ENCODE measurements around the gene RAB18.
"Not testable (repeated sequence)": the region's sequence is repeated elsewhere in the genome, so short reads cannot be mapped to it uniquely, and the experiment has no call there.

The RAB18 gene

DNA sequence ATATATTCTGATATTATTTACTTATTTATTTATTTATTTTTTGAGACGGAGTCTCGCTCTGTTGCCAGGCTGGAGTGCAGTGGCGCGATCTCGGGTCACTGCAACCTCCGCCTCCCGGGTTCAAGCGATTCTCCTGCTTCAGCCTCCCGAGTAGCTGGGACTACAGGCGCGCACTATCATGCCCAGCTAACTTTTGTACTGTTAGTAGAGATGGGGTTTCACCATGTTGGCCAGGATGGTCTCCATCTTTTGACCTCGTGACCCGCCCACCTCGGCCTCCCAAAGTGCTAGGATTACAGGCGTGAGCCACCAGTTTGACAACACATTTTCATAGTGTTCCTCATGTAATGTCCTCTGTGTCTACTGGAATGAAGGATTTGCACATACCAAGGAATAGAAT, 1.4 kb downstream of the RAB18 start:
- not testable (repeated sequence) for DNase-seq

- DNase-seq: no peak
These were observed 2.2 kb downstream of the RAB18 start for GRCh38 chr10:27506280-27506679.

DNA sequence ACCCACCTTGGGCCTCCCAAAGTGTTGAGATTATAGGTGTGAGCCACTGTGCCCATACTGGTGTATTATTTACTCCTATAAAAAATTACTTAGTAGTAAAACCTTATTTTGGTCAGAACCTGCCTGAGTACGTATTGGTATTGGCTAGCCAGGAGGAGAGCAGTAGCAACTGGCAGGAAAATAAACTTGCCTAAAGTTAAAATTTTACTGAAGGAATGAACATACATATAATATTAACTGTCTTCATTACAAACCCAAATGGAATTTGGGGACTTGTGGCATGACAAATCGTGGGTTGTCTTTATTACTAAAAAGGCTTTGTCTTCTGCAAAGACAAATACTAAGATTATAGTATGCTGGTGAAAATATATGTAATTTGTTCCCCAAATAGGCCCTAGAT, 8.4 kb downstream of the RAB18 start:
- no peak for DNase-seq

DNA sequence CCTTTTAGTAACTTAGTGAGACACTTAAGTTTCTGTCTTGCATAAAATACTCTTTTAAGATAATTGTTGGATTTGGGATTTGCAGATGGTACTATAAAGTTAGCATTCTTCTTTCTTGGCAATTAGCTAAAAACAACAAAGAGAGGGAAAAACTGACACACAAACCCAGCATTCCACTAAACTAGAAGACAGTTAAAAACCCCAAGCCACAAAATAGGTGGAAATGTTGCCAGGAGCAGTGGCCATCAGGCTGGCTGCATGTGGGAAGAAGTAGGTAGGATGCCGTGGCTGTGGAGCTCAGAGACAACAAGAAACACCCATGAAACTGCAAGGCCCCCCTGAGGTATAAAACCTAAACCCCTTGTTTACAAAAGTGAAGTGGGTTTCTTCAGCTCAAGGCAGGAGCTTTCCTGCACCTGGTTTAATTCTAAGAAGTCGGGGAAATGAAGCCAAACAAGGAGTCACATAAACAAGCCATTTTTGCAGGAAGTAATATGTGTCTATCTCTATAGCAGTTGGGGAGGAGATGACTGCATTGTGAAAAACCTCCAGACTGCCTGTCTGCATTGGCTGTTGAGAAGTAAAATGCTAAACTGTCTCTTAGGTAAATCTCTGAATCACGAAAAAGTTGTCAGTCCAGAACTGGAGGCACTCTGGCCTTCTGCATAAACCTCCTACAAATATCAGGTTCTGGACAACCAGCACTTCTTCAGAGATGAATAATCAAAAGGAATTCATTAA, 9.5 kb downstream of the RAB18 start:
- no peak for DNase-seq

DNA sequence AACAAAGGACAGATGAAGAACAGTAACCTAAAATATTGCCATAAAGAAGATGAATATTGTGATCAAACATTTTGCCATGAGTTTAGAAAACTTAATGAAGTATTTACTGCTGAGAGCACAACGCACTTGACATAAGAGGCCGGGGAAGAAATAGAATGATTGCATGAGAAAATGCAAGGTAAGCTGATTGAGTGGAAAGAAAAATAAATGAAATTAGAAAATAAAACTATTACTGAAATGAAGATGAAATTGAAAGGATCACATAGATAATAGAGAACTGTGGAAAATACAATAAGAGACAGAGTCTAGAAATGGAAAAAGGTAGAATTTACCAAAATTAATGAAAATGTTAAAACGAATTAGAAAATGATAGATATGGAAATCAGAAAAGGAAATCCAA, 10.1 kb downstream of the RAB18 start:
- no peak for DNase-seq

DNA sequence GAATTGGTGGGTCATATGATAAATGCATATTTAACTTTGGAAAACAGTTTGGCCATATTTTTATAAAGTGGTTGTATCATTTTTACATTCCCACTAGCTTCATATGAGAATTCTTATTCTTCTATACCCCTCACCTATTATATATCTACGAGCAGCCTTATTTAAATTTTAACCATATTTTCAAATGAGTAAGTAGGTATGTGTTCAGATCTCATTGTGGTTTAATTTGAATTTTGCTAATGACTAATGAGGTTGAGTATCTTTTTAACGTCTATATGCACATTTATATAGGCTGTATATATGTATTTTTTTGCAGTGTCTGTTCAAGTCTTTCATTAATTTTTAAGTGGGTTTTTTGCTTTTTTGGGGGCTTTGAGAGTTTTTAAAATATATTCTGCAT, 14.2 kb downstream of the RAB18 start:
- DNase-seq: no peak

- DNase-seq: no peak
These were observed 21.7 kb downstream of the RAB18 start for GRCh38 chr10:27525819-27526218.

GRCh38 chr10:27526242-27526641, 22.1 kb downstream of the RAB18 start:
- no peak for DNase-seq

DNA sequence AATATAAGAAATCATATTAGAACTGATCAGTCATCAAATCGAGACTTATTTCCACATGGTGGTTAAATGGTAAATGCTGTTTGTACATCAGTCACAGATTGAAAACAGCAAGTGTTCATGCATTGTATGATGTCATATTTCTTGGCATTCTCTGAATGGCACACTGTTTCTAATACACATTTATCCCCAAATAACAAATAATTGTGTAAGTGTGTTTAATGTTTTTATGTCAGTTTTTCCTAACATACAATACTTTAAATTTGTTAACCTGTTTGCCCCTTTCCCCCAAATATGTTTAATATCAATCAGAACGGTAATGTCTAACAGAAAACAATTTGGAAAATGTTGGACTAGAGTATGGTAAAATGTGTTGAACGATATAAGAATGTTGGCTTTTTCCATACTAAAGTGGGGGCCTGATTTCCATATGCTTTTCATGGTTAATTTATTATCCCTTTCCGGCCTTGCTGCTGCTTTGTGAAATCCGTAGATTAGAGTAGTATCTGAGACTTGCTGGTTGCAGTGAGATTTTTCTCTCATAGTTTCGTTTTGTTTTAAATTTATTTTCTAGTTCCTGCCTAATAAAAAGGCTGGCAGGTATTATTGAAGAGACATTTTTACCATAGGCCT, 23.7 kb downstream of the RAB18 start:
- DNase-seq: no peak

GRCh38 chr10:27529010-27529783, 25.1 kb downstream of the RAB18 start:
- DNase-seq: no peak

DNA sequence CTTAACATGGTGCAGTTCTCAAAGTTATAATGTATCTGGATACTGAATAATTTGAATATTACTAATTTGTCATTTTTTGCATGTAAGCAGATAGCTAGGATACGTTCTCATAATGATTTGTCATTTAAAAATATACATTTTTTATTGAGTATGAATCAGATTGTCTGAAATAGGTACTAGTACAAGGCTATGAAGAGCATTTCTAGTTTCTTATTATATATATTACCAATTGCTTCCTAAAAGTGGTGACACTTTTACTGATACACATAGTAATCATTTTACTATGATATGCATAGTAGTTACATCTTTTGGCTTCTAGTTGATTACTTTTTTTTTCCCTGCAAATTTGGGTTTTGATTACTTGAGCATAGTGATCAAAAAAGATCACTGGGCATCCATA, 26.4 kb downstream of the RAB18 start:
- DNase-seq: no peak

GRCh38 chr10:27531336-27531847, 27.3 kb downstream of the RAB18 start:
- no peak for DNase-seq

- DNase-seq: no peak
These were observed 30.1 kb downstream of the RAB18 start for GRCh38 chr10:27534161-27534700.

GRCh38 chr10:27535317-27535716, 31.2 kb downstream of the RAB18 start:
- DNase-seq: no peak

GRCh38 chr10:27536437-27536836, 32.3 kb downstream of the RAB18 start:
- no peak for DNase-seq

DNA sequence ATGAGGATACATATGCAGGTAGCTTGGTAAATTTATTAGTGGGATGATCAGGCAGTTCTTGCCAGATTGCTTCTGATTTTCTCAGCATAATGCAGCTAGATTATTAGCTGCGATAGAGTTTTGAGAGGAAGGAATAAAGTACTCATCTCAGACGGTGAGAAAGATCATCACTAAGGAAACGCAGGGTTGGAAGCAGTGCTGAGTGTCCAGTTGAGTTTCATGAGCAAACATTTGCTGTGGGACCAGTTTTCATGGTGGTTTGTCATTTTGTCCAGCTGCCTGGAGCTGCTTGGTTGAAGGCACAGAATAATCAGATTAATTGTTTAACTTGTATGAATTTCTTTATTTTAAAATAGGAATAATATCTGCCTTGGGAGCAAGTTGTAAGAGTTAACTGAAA, 33.1 kb downstream of the RAB18 start:
- DNase-seq: no peak

DNA sequence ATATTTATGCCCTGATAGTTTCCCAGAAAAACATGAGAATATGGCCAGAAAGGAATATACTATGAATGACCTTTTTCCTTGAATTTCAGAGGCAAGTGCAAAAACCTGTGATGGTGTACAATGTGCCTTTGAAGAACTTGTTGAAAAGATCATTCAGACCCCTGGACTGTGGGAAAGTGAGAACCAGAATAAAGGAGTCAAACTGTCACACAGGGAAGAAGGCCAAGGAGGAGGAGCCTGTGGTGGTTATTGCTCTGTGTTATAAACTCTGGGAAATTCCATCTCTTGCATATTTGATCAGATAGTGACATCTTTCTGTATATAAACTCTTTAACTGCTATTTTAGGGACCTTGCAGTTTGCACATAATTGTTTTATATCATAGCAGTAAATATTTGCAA, 33.7 kb downstream of the RAB18 start:
- no peak for DNase-seq

- no peak for DNase-seq
These were observed 36.6 kb downstream of the RAB18 start for GRCh38 chr10:27540672-27541071.

GRCh38 chr10:27541796-27542729, 38.0 kb downstream of the RAB18 start:
- DNase-seq: no peak

GRCh38 chr10:27542812-27543211, 38.7 kb downstream of the RAB18 start:
- DNase-seq: no peak

GRCh38 chr10:27547047-27547446, 42.9 kb downstream of the RAB18 start:
- DNase-seq: no peak

- no peak for DNase-seq
These were observed 43.4 kb downstream of the RAB18 start for GRCh38 chr10:27547482-27547881.

Measured in activated T-cell treated with anti-CD3 and anti-CD28 coated beads, Interleukin-2, amount 50 U/mL, for 1 hour (primary cell).